ENCODE results near the gene FAM78A. TPM values are rescaled to one million over a fixed set of nuclear protein-coding genes. Genes with fewer than 3 reads are reported as not detected.

FAM78A gene
- total RNA-seq, 4 donors from 2014 or later, result 1.7 to 4.0 (median 3.3) TPM

GRCh38 chr9:131236161-131236560 is 40.1 kb downstream of the FAM78A start:
- Histone ChIP-seq H3K27me3 (no peaks in the 10 kb centered on the region), H3K36me3 (peaks cover 32 to 49% (median 39%) of the 10 kb centered on the region in 4 donors)
- DNase-seq (ENCODE audit: extremely low spot score), result no peak

GRCh38 chr9:131235480-131235851 is 40.8 kb downstream of the FAM78A start:
- intact Hi-C loops (cut with DNase I), result no loop called here
- Histone ChIP-seq H3K36me3 (peaks cover 39 to 56% (median 46%) of the 10 kb centered on the region in 4 donors), H3K4me1 (peaks cover 15 to 21% (median 18%) of the 10 kb centered on the region in 4 donors), H3K4me3 (no peak overlapping the region), H3K9me3 (no peaks in the 10 kb centered on the region), H3K27me3 (no peaks in the 10 kb centered on the region), H3K27ac (replicated peaks in 1 of 4) (no peak overlapping the region)
- WGBS, result 86% methylated on average over 6 of the region's 9 CpGs
- TF ChIP-seq POLR2AphosphoS5 (IDR thresholded peaks at IDR 0.05), result no peak
- no peak for TF ChIP-seq EP300 (IDR thresholded peaks at IDR 0.05)
- no peak for TF ChIP-seq POLR2A (IDR thresholded peaks at IDR 0.05; ENCODE audit: low read depth)
- no peak for TF ChIP-seq CTCF (IDR thresholded peaks at IDR 0.05)
- DNase-seq (ENCODE audit: extremely low spot score), result no peak

More at GRCh38 chr9:131236161-131236560, 40.1 kb downstream of the FAM78A start:
- Histone ChIP-seq H3K4me1 (peaks cover 15 to 21% (median 18%) of the 10 kb centered on the region in 4 donors), H3K9me3 (no peaks in the 10 kb centered on the region), H3K4me3 (no peak overlapping the region), H3K27ac (replicated peaks in 1 of 4) (no peak overlapping the region)
- TF ChIP-seq POLR2AphosphoS5 (IDR thresholded peaks at IDR 0.05), result no peak
- no peak for TF ChIP-seq POLR2A (IDR thresholded peaks at IDR 0.05; ENCODE audit: low read depth)
- no peak for TF ChIP-seq CTCF (IDR thresholded peaks at IDR 0.05)
- TF ChIP-seq EP300 (IDR thresholded peaks at IDR 0.05), result no peak
- intact Hi-C loops (cut with DNase I), result no loop called here
- 96% methylated on average over 7 of the region's 8 CpGs for WGBS

DNA sequence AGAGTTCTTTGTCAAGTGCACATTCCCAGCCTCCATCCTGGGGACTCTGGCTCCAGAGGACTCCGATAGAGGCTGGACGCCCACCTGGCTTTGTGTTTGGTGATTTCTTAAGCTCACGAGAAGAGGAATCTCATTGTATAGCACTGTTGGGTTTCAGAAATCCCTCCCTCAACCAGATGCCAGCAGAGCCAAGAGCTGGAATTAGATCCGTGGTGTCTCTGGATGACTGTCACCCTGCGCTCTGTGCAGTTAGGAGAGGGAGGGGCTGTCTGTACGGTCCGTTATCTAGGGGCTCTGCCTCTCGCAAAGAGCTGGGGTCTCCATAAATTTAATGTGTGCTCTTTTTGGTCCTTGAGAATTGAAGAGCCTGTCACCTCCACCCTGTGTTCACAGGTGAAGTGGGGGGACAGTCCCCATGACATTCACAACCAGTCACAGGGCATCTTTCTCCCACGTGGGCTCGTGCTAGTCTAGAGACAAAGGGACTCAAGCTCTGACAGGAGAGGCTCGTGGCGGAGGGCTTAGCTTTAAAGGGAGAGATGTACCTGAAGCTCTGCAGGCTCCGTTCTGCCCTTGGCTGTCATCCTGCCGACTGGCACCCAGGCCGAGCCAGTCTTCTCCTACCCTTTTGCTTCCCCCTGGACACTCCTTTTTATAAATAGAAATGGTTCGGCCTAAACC is 41.4 kb downstream of the FAM78A start:
- intact Hi-C loops (cut with DNase I), result no loop called here
- peaks cover 41 to 61% (median 52%) of the 10 kb centered on the region in 4 donors for H3K36me3 ChIP-seq
- no peak overlapping the region for H3K4me3 ChIP-seq
- peaks cover 15 to 21% (median 18%) of the 10 kb centered on the region in 4 donors for H3K4me1 ChIP-seq
- TF ChIP-seq EP300 (IDR thresholded peaks at IDR 0.05) (no peak), POLR2AphosphoS5 (IDR thresholded peaks at IDR 0.05) (no peak), CTCF (IDR thresholded peaks at IDR 0.05) (no peak), POLR2A (IDR thresholded peaks at IDR 0.05; ENCODE audit: low read depth) (no peak)
- H3K27me3 ChIP-seq, result no peaks in the 10 kb centered on the region
- no peaks in the 10 kb centered on the region for H3K9me3 ChIP-seq
- 85% methylated on average over 16 of the region's 16 CpGs for WGBS
- no peak overlapping the region for H3K27ac ChIP-seq (replicated peaks in 1 of 4)
- DNase-seq (ENCODE audit: extremely low spot score), result no peak

- Histone ChIP-seq H3K27me3 (no peaks in the 10 kb centered on the region), H3K36me3 (peaks cover 41 to 70% (median 59%) of the 10 kb centered on the region in 4 donors), H3K9me3 (no peaks in the 10 kb centered on the region), H3K4me1 (peaks cover 12 to 21% (median 17%) of the 10 kb centered on the region in 4 donors), H3K4me3 (no peak overlapping the region), H3K27ac (replicated peaks in 1 of 4) (no peak overlapping the region)
- WGBS, result 82% methylated on average over 7 of the region's 9 CpGs
- no peak for TF ChIP-seq EP300 (IDR thresholded peaks at IDR 0.05)
- TF ChIP-seq POLR2A (IDR thresholded peaks at IDR 0.05; ENCODE audit: low read depth), result no peak
- TF ChIP-seq POLR2AphosphoS5 (IDR thresholded peaks at IDR 0.05), result no peak
- no peak for TF ChIP-seq CTCF (IDR thresholded peaks at IDR 0.05)
- DNase-seq (ENCODE audit: extremely low spot score), result no peak
- intact Hi-C loops (cut with DNase I), result no loop called here
Measured at GRCh38 chr9:131233995-131234394, 42.3 kb downstream of the FAM78A start.

Measured in esophagus muscularis mucosa (tissue), 4 donors.